ENCODE data around the gene CCDC74B.
"Not testable (repeated sequence)": the region's sequence is repeated elsewhere in the genome, so short reads cannot be mapped to it uniquely, and the experiment has no call there.

Gene CCDC74B

DNA sequence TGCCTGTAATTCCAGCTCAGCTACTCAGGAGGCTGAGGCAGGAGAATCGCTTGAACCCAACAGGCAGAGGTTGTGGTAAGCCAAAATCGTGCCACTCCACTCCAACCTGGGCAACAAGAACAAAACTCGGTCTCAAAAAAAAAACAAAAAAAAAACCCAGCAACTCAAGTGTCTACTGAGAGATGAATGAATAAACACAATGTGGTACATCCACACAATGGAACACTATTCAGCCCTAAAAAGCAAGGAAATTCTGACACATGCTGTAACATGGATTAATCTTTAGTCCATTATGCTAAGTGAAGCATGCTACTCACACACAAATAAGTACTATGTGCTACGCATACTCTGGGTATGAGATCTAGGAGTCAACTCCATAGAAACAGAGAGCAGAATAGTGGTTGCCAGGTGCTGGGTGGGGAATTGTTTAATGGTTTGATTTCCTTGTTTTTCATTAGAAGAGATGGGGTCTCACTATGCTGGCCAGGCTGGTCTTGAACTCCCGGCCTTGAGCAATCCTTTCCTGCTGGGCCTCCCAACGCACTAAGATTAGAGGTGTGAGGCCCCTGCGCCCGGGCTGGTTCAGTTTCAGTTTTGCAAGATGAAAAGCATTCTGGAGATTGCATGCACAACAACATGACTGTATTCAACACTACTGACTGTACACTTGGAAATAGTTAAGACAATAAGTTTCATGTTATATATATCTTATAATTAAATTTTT is 20.5 kb upstream of the CCDC74B start:
- Histone ChIP-seq H3K4me1 (ENCODE audit: control insufficient read depth, insufficient read depth, low read length) (no peaks in the 10 kb centered on the region), H3K4me3 (ENCODE audit: low read length) (no peak overlapping the region), H3K27me3 (ENCODE audit: control insufficient read depth, insufficient read depth, low read length) (no peaks in the 10 kb centered on the region), H3K27ac (ENCODE audit: low read length) (no peak overlapping the region), H3K36me3 (ENCODE audit: control insufficient read depth, insufficient read depth, low read length) (peaks cover 26% of the 10 kb centered on the region; the same call in 1 of the 2 replicates), H3K9me3 (ENCODE audit: control insufficient read depth, insufficient read depth, low read length) (no peaks in the 10 kb centered on the region)
- DNase-seq (ENCODE audit: low read depth, low spot score): no peak
- WGBS (ENCODE audit: insufficient coverage, insufficient read length): no CpG with 5 or more reads among the region's 8 CpGs

DNA sequence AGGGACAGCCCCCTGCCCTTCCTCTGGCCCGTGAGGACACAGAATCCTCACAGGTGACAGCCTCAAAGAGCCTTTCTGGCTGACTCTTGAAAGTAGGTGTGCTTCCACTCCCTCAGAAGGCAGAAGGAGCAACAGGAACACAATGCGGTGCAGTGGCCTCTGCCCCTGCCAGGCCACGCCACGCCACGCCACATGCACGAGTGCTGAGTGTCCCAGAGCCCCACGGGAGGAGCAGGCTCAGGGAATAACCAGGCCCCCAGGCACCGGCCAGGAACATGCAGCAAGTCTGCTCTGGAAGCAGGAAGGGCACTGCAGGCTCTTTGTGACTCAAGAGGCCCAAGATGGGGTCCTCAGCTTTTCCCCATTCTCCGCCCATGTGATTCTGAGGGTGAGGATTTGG is 18.1 kb upstream of the CCDC74B start:
- H3K27ac ChIP-seq (ENCODE audit: low read length): no peak overlapping the region
- no peak for DNase-seq (ENCODE audit: low read depth, low spot score)
- H3K36me3 ChIP-seq (ENCODE audit: control insufficient read depth, insufficient read depth, low read length): peaks cover 23% of the 10 kb centered on the region; the same call in 1 of the 2 replicates
- no peaks in the 10 kb centered on the region for H3K9me3 ChIP-seq (ENCODE audit: control insufficient read depth, insufficient read depth, low read length)
- no CpG with 5 or more reads among the region's 9 CpGs for WGBS (ENCODE audit: insufficient coverage, insufficient read length)
- no peaks in the 10 kb centered on the region for H3K27me3 ChIP-seq (ENCODE audit: control insufficient read depth, insufficient read depth, low read length)
- no peaks in the 10 kb centered on the region for H3K4me1 ChIP-seq (ENCODE audit: control insufficient read depth, insufficient read depth, low read length)
- no peak overlapping the region for H3K4me3 ChIP-seq (ENCODE audit: low read length)

DNA sequence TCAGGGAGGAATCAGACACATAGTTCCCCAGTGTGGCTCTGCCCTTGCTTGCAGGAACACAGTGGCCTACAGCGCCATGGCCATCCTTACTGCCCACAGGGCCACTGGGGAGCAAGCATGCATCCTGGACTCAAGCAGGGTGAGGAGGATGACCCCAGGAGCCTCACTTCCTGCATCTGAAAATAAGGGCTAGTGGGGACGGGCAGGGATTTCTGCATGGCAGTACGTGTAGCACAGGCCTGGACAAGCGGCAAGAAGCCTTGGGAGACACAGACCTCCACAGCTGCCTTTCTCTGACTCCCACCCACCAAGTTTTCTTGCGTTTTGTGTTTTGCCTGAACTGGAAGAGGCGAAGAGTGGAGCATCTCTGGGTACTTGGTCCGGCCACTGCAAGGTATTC is 17.6 kb upstream of the CCDC74B start:
- H3K4me1 ChIP-seq (ENCODE audit: control insufficient read depth, insufficient read depth, low read length); H3K9me3 ChIP-seq (ENCODE audit: control insufficient read depth, insufficient read depth, low read length); DNase-seq (ENCODE audit: low read depth, low spot score); H3K27me3 ChIP-seq (ENCODE audit: control insufficient read depth, insufficient read depth, low read length); H3K27ac ChIP-seq (ENCODE audit: low read length); H3K4me3 ChIP-seq (ENCODE audit: low read length): not testable (repeated sequence)
- H3K36me3 ChIP-seq (ENCODE audit: control insufficient read depth, insufficient read depth, low read length): peaks cover 20% of the 10 kb centered on the region; the same call in 1 of the 2 replicates
- WGBS (ENCODE audit: insufficient coverage, insufficient read length): no CpG with 5 or more reads among the region's 7 CpGs

DNA sequence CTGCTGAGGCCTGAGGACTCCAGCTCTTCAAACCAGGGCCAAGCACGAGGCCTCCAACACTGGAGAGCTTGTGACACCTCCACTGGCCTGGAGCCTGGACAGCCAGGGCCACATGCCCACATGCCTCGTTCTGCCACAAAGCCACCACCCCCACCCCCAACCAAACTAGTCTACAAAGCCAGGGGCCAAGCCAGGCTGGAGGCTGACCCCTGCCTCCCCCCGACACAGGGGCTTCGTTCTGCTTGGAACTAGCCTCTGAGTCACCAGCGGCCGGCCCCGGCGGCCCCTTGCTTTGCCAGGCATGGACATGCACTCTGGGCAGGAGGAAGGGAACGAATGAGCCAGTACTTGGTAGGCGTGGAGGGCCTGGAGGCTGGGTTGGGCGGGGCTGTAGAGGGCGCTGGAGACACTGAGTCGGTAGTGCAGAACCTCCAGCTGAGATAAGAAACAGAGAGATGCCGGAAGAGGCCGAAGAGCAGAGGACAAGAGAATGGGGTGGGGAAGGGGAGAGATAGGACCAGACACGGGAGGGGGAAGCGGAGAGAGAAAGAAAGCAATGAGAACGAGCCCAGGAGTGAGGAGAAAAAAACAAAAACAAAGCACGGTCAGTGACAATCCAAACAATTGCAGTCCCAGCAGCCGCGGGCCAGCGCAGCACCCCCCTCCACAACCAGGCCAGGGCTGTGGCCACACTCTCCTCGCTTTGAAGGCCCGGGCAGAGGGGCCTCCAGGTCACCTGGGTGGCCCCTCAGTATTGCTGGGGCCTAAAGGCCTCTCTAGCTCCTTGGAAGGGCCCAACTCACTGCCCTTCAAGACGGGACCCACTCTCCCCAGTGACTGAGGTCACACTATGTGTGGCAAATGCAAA is 16.2 kb upstream of the CCDC74B start:
- DNase-seq (ENCODE audit: low read depth, low spot score); H3K27ac ChIP-seq (ENCODE audit: low read length); H3K9me3 ChIP-seq (ENCODE audit: control insufficient read depth, insufficient read depth, low read length); H3K4me1 ChIP-seq (ENCODE audit: control insufficient read depth, insufficient read depth, low read length); H3K27me3 ChIP-seq (ENCODE audit: control insufficient read depth, insufficient read depth, low read length); H3K4me3 ChIP-seq (ENCODE audit: low read length): not testable (repeated sequence)
- WGBS (ENCODE audit: insufficient coverage, insufficient read length): no CpG with 5 or more reads among the region's 25 CpGs
- H3K36me3 ChIP-seq (ENCODE audit: control insufficient read depth, insufficient read depth, low read length): peaks cover 16% of the 10 kb centered on the region; the same call in 1 of the 2 replicates

DNA sequence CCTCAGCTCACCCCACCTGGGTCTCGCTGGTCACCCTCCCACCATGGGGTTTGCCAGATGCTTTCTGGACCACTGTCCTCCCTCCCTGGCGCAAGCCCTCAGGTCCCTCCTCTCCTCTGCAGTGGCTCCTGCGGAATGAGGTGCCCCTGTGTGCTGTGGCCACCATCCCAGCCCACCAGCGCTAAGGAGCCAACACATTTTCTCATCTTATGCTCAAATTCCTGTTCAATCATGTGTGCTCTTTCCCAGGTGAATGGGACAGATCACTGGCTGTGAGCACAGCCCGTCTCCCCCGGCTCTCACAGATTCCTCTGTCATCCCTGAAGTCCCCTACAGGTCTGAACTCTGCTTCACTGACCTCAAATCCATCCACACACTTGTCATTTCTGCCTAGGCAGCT is 15.2 kb upstream of the CCDC74B start:
- H3K4me1 ChIP-seq (ENCODE audit: control insufficient read depth, insufficient read depth, low read length): no peaks in the 10 kb centered on the region

DNA sequence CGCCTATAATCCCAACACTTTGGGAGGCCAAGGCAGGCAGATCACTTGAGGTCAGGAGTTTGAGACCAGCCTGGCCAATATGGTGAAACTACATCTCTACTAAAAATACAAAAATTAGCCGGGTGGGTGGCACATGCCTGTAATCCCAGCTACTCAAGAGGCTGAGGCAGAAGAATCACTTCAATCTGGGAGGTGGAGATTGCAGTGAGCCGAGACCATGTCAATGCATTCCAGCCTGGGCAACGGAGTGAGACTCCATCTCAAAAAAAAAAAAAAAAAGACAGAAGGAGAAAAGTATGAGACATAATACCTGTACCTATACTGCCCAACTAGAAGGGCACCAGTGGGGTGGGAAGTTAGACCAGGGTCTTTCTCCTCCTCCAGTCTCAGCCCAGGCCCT is 14.5 kb upstream of the CCDC74B start:
- H3K27me3 ChIP-seq (ENCODE audit: control insufficient read depth, insufficient read depth, low read length); H3K4me1 ChIP-seq (ENCODE audit: control insufficient read depth, insufficient read depth, low read length): not testable (repeated sequence)
- H3K36me3 ChIP-seq (ENCODE audit: control insufficient read depth, insufficient read depth, low read length): peaks cover 21% of the 10 kb centered on the region; the same call in 1 of the 2 replicates

More for the DNA sequence above, 15.2 kb upstream of the CCDC74B start:
- no peak for DNase-seq (ENCODE audit: low read depth, low spot score)
- WGBS (ENCODE audit: insufficient coverage, insufficient read length): no CpG with 5 or more reads among the region's 6 CpGs
- Histone ChIP-seq H3K27ac (ENCODE audit: low read length) (no peak overlapping the region), H3K27me3 (ENCODE audit: control insufficient read depth, insufficient read depth, low read length) (no peaks in the 10 kb centered on the region), H3K9me3 (ENCODE audit: control insufficient read depth, insufficient read depth, low read length) (no peaks in the 10 kb centered on the region), H3K36me3 (ENCODE audit: control insufficient read depth, insufficient read depth, low read length) (peaks cover 16% of the 10 kb centered on the region; the same call in 1 of the 2 replicates), H3K4me3 (ENCODE audit: low read length) (no peak overlapping the region)

DNA sequence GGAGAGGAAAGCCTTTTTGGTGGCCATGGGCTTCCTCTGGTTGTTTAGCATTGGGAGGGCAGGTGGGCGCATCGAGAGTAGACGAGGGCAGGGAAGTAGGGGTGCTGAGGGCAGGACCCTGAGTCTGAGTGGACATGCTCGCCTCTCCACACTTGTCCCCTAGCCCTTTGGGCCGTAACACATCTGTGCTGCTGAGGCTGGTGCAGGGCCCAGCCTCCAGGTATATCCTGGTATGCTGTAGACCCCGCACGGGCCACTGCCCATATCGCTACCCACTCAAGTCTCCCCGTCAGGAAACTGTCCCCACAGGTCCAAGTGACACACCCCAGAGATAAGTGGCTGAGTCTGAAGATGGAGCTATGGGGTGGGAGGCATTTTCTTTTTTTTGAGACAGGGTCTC is 13.7 kb upstream of the CCDC74B start:
- Histone ChIP-seq H3K4me1 (ENCODE audit: control insufficient read depth, insufficient read depth, low read length) (no peaks in the 10 kb centered on the region), H3K36me3 (ENCODE audit: control insufficient read depth, insufficient read depth, low read length) (peaks cover 16% of the 10 kb centered on the region; the same call in 1 of the 2 replicates), H3K27me3 (ENCODE audit: control insufficient read depth, insufficient read depth, low read length) (no peaks in the 10 kb centered on the region), H3K9me3 (ENCODE audit: control insufficient read depth, insufficient read depth, low read length) (no peaks in the 10 kb centered on the region), H3K27ac (ENCODE audit: low read length) (no peak overlapping the region), H3K4me3 (ENCODE audit: low read length) (no peak overlapping the region)
- WGBS (ENCODE audit: insufficient coverage, insufficient read length): no CpG with 5 or more reads among the region's 9 CpGs
- DNase-seq (ENCODE audit: low read depth, low spot score): no peak

More for the DNA sequence above, 14.5 kb upstream of the CCDC74B start:
- H3K27ac ChIP-seq (ENCODE audit: low read length); DNase-seq (ENCODE audit: low read depth, low spot score); H3K4me3 ChIP-seq (ENCODE audit: low read length); H3K9me3 ChIP-seq (ENCODE audit: control insufficient read depth, insufficient read depth, low read length): not testable (repeated sequence)
- no CpG with 5 or more reads among the region's 4 CpGs for WGBS (ENCODE audit: insufficient coverage, insufficient read length)

DNA sequence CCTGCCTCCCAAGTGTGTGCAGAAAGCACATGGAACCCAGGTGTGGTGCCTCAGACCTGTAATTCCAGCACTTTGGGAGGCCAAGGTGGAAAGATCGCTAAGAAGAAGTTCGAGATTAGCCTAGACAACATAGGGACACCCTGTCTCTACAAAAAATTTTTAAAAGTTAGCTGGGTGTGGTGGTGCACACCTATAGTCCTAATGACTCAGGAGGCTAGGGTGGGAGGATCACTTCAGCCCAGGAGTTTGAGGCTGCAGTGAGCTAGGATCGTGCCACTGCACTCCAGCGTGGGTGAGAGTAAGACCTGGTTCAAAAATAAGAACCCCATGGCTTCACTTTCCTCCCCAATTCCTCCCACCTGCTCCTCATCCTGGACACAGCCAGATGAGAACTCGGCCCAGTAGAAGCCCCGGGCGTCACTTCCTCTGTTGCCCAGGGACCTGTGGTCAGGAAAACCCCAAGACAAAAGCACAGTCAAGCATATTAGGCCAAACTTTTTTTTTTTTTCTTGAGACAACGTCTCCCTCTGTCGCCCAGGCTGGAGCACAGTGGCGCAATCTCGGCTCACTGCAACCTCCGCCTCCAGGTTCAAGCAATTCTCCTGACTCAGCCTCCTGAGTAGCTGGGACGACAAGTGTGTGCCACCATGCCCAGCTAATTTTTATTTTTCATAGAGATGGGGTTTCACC is 13.1 kb upstream of the CCDC74B start:
- not testable (repeated sequence) for H3K9me3 ChIP-seq (ENCODE audit: control insufficient read depth, insufficient read depth, low read length)
- no CpG with 5 or more reads among the region's 13 CpGs for WGBS (ENCODE audit: insufficient coverage, insufficient read length)

DNA sequence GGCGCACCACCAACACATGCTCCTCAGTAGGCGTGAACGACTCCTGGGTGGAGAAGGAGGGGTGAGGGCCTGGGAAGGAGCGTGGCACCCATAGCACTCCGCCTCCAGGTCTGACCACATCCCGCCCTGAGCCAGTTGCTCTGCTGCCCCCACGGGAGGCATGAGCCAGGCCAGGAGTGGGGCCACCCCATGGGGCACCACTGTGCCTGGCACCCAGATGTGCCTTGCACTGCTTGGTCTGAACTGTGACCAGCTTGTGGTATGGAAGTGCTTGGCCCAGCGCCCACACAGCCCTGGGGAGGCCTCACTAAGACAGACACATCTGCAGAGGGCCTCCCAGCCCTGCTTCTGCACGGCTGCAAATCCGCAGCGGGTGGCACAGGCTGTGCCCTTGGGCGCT is 12.4 kb upstream of the CCDC74B start:
- peaks cover 18% of the 10 kb centered on the region for H3K36me3 ChIP-seq (ENCODE audit: control insufficient read depth, insufficient read depth, low read length)
- not testable (repeated sequence) for H3K4me1 ChIP-seq (ENCODE audit: control insufficient read depth, insufficient read depth, low read length); H3K27me3 ChIP-seq (ENCODE audit: control insufficient read depth, insufficient read depth, low read length); DNase-seq (ENCODE audit: low read depth, low spot score); H3K9me3 ChIP-seq (ENCODE audit: control insufficient read depth, insufficient read depth, low read length); H3K27ac ChIP-seq (ENCODE audit: low read length); H3K4me3 ChIP-seq (ENCODE audit: low read length)
- no CpG with 5 or more reads among the region's 12 CpGs for WGBS (ENCODE audit: insufficient coverage, insufficient read length)

More for the DNA sequence above, 13.1 kb upstream of the CCDC74B start:
- not testable (repeated sequence) for H3K27ac ChIP-seq (ENCODE audit: low read length); H3K4me1 ChIP-seq (ENCODE audit: control insufficient read depth, insufficient read depth, low read length); H3K27me3 ChIP-seq (ENCODE audit: control insufficient read depth, insufficient read depth, low read length); H3K4me3 ChIP-seq (ENCODE audit: low read length); DNase-seq (ENCODE audit: low read depth, low spot score)
- H3K36me3 ChIP-seq (ENCODE audit: control insufficient read depth, insufficient read depth, low read length): peaks cover 17% of the 10 kb centered on the region; the same call in 1 of the 2 replicates

DNA sequence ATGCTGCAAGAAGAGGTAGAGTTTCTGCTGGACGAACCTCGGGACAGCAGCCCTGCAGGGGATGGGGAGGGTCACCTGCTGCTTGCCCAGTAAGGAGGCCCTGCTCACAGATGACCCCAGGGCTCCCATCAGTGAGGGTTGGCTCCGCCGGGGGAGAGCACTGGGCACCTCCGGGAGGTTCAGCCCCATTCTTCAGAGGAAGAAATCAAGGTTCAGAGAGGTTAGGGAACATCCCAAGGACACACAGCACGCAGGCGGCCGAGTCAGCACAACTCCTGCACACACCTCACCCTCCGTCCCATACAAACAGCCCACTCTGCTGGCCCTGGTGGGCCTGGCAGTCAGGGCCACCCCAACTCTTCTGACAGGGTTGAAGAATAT is 11.7 kb upstream of the CCDC74B start:
- no peaks in the 10 kb centered on the region for H3K9me3 ChIP-seq (ENCODE audit: control insufficient read depth, insufficient read depth, low read length)
- H3K36me3 ChIP-seq (ENCODE audit: control insufficient read depth, insufficient read depth, low read length): peaks cover 23% of the 10 kb centered on the region
- H3K4me3 ChIP-seq (ENCODE audit: low read length): no peak overlapping the region
- WGBS (ENCODE audit: insufficient coverage, insufficient read length): no CpG with 5 or more reads among the region's 9 CpGs
- H3K27ac ChIP-seq (ENCODE audit: low read length): no peak overlapping the region
- no peaks in the 10 kb centered on the region for H3K4me1 ChIP-seq (ENCODE audit: control insufficient read depth, insufficient read depth, low read length)
- DNase-seq (ENCODE audit: low read depth, low spot score): no peak
- H3K27me3 ChIP-seq (ENCODE audit: control insufficient read depth, insufficient read depth, low read length): no peaks in the 10 kb centered on the region

Data from iPS DF 6.9 (cell line).